Kidney (tissue), 14 donors: ENCODE results near the gene SYT1. TPM values are rescaled to one million over a fixed set of nuclear protein-coding genes. Genes with fewer than 3 reads are reported as not detected.

Source experiments
- DNase-seq, 5 donors: peaks; one replicate each; pipeline ENCODE4 v3.0.0-alpha.2; 2013 to 2020
- FAIRE-seq: peaks from 2 replicates; lab custom pipeline; 2012; peaks lifted over from hg19 to GRCh38; lab: Jason Lieb, UNC
- H3K27ac ChIP-seq, 2 donors: one replicate each; pipeline ENCODE4 v1.7.0; 2013; ENCODE audit warnings: low read depth in 2 of 2, low read length in 2 of 2, inconsistent platforms in 1 of 2
- H3K27me3 ChIP-seq: one replicate; pipeline ENCODE4 v1.7.1; 2013; ENCODE audit warnings: low read length, inconsistent platforms; ENCODE audit not compliant: control insufficient read depth, insufficient read depth
- H3K36me3 ChIP-seq, 3 donors: one replicate each; pipeline versions ENCODE4 v1.7.0 to v1.7.1; 2013; ENCODE audit warnings: low read length in 3 of 3, control low read depth in 1 of 3, inconsistent platforms in 1 of 3; ENCODE audit not compliant: insufficient read depth in 3 of 3, control insufficient read depth in 2 of 3
- H3K4me1 ChIP-seq, 3 donors: one replicate each; pipeline versions ENCODE4 v1.7.0 to v1.7.1; 2013; ENCODE audit warnings: low read length in 3 of 3, inconsistent platforms in 1 of 3, low read depth in 1 of 3; ENCODE audit not compliant: control insufficient read depth in 2 of 3, insufficient read depth in 2 of 3
- H3K4me3 ChIP-seq, 3 donors: one replicate each; pipeline versions ENCODE4 v1.7.0 to v1.8.1; 2013; ENCODE audit warnings: low read length in 3 of 3, control low read depth in 1 of 3, inconsistent platforms in 1 of 3
- H3K9ac ChIP-seq, 3 donors: one replicate each; pipeline versions ENCODE4 v1.7.0 to v1.7.1; 2013; ENCODE audit warnings: low read length in 3 of 3, control low read depth in 1 of 3, inconsistent platforms in 1 of 3
- H3K9me3 ChIP-seq, 3 donors: one replicate each; pipeline versions ENCODE4 v1.7.0 to v1.7.1; 2013; ENCODE audit warnings: low read length in 3 of 3, control low read depth in 1 of 3, inconsistent platforms in 1 of 3; ENCODE audit not compliant: control insufficient read depth in 2 of 3, insufficient read depth in 1 of 3
- CTCF ChIP-seq: IDR thresholded peaks from 3 replicates; pipeline ENCODE4 v1.5.1; 2012; ENCODE audit warnings: mild to moderate bottlenecking, moderate library complexity, borderline replicate concordance; ENCODE audit not compliant: insufficient read depth; ENCODE audit errors: extremely low read depth
- intact Hi-C: fragments of 100-400 bp; cut with DNase I; formaldehyde crosslinking; loops from one replicate; pipeline ENCODE4 v1.11.1; 2022
- polyA plus RNA-seq: library from polyadenylated mRNA; stranded (reverse); fragments of 350-450 nt; fragmentation: Illumina TruSeq; extraction: RNeasy Lipid Tissue Mini Kit (QIAGEN cat#74804); gene quantifications from one replicate; pipeline ENCODE4 v1.2.3, GENCODE V29; 2014; ENCODE audit warnings: low read depth, low replicate concordance; ENCODE audit not compliant: insufficient read depth
- total RNA-seq: library from RNA; stranded (reverse); fragmentation: NEBNext Ultra II Directional; extraction: Animal tissue kit (Norgen Biotek cat#: 25700); gene quantifications from one replicate; pipeline ENCODE4 v1.2.1, GENCODE V29; 2021
- donor health status: control.
- donor health status: control.
- donor health status: control.
- donor health status: control.
- donor health status: control.
- donor health status: DM: yes; HTN: yes; CAD: no.
- donor health status: Normal renal cell carcinoma (clear cell type).

Gene SYT1
- total and polyA plus RNA-seq, 2 donors from 2014 or later, result 0.69 to 1.2 TPM

GRCh38 chr12:79409562-79409961, 545.0 kb downstream of the SYT1 start:
- Histone ChIP-seq H3K9ac (no peak overlapping the region), H3K27ac (no peak overlapping the region), H3K9me3 (no peaks in the 10 kb centered on the region), H3K4me3 (no peak overlapping the region), H3K27me3 (no peaks in the 10 kb centered on the region), H3K4me1 (peaks cover 0 to 42% (median 11%) of the 10 kb centered on the region in 3 donors), H3K36me3 (no peaks in the 10 kb centered on the region)
- DNase-seq, result peak in 2 of 5 donors; percentile 23 to 69
- FAIRE-seq, result no peak
- no peak for TF ChIP-seq CTCF
- intact Hi-C loops, result no loop called here

DNA sequence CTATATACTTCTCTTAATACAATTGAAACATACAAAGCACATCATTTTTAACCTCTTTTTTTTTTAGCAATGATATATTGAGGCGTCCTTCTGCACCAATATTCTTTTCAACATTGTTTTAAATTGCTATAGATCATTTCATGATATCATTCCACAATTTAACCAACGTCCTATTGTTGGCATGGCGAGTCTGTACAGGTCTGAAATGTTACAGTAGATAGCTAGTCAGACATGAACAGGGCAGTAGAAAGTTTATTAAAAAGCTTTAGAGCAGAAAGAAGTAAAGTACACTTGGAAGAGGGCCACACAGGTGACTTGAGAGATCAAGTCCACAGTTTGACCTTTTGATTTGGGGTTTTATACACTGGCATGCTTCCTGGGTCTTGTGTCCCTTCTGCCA, 547.2 kb downstream of the SYT1 start:
- FAIRE-seq, result no peak
- TF ChIP-seq CTCF, result no peak
- no peaks in the 10 kb centered on the region for H3K9me3 ChIP-seq

DNA sequence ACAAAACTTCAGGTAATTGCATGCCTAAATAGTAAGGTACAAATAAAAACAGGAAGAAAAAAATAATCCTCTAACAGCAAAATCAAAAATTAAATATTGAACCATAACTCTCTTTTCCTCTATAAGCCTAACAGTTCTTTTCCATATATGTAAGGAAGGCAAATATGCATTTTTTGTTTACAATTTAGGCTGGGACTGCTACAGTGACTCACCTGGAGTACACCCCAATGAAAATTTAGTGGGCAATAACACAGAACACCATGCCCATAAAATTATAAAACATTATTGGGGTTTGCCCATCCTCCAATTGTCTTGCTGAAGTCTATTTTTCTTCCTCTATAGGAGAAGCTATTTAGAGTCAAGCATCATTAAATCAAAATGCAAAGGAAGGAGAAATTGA, 549.2 kb downstream of the SYT1 start:
- H3K9ac ChIP-seq, result no peak overlapping the region
- no peak for FAIRE-seq

More for the DNA sequence above, 547.2 kb downstream of the SYT1 start:
- intact Hi-C loops, result no loop called here
- DNase-seq, result no peak
- no peak overlapping the region for H3K9ac ChIP-seq
- H3K4me1 ChIP-seq, result peaks cover 0 to 52% (median 11%) of the 10 kb centered on the region in 3 donors
- H3K27ac ChIP-seq, result no peak overlapping the region
- H3K27me3 ChIP-seq, result no peaks in the 10 kb centered on the region
- no peaks in the 10 kb centered on the region for H3K36me3 ChIP-seq
- no peak overlapping the region for H3K4me3 ChIP-seq

More for the DNA sequence above, 549.2 kb downstream of the SYT1 start:
- DNase-seq, result no peak
- no peaks in the 10 kb centered on the region for H3K36me3 ChIP-seq
- TF ChIP-seq CTCF, result no peak
- H3K9me3 ChIP-seq, result no peaks in the 10 kb centered on the region
- H3K4me1 ChIP-seq, result peaks cover 0 to 46% (median 7%) of the 10 kb centered on the region in 3 donors
- no peak overlapping the region for H3K27ac ChIP-seq
- no peak overlapping the region for H3K4me3 ChIP-seq
- intact Hi-C loops, result no loop called here
- no peaks in the 10 kb centered on the region for H3K27me3 ChIP-seq
